GM18951 (cell line): ENCODE measurements around the gene HPGDS.
"Not testable (repeated sequence)": the region's sequence is repeated elsewhere in the genome, so short reads cannot be mapped to it uniquely, and the experiment has no call there.

Experiments used
- POLR2A ChIP-seq: IDR thresholded peaks from 4 replicates; pipeline ENCODE4 v1.6.1; 2011; ENCODE audit warnings: mild to moderate bottlenecking; ENCODE audit not compliant: insufficient read length, insufficient read depth; ENCODE audit errors: extremely low read depth
- in situ Hi-C: fragments of 300-500 bp; cut with MboI; formaldehyde crosslinking; loops from one replicate; pipeline ENCODE4 v1.12.0; 2022; ENCODE audit warnings: low sequenced_read_pairs, mixed read lengths, inconsistent platforms; ENCODE audit not compliant: unreplicated experiment

Gene HPGDS

DNA sequence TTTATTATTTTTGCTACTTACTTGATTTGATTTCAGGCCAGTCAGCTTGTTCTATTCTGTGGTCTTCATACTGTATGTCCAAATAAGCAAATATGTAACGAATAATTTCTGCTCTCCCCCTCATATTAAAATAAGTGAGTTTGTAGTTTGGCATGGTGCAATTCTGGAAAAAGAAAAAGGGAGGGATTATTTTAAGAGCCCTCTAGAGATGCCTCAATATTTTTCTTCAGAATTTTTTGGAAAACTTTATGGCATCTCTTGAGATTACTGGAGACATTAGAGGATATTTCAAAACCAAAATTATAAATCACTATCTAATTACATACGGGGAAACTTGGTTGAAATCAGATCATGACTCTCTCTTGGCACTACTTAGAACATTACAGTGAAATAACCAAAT, 8.2 kb downstream of the HPGDS start:
- TF ChIP-seq POLR2A, result no peak
- in situ Hi-C loops, result no loop called here

- in situ Hi-C loops, result no loop called here
- TF ChIP-seq POLR2A, result no peak
Measured at GRCh38 chr4:94333866-94334265, 8.8 kb downstream of the HPGDS start.

- TF ChIP-seq POLR2A, result no peak
- in situ Hi-C loops, result no loop called here
Measured at GRCh38 chr4:94332983-94333590, 9.5 kb downstream of the HPGDS start.

DNA sequence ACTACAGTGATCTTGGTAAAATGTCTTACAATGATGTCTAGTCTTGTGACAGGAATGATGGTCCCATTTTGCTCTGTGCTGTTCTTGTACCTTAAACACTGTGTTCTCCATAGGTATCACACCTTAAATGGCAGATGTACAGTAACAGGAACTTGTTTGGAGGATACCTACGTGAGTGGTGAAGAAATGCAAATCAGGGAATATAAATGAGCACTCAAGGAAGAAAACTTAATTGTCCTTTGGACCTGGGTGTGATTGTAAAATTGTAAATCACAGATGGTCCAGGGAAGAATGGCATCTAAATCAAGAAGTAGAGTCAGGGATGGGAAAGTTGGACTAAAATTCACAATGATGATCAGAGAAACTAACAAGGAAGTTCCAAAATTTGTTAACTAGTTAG, 12.7 kb downstream of the HPGDS start:
- TF ChIP-seq POLR2A, result no peak
- in situ Hi-C loops, result no loop called here

GRCh38 chr4:94325835-94326234, 16.8 kb downstream of the HPGDS start:
- in situ Hi-C loops, result no loop called here

DNA sequence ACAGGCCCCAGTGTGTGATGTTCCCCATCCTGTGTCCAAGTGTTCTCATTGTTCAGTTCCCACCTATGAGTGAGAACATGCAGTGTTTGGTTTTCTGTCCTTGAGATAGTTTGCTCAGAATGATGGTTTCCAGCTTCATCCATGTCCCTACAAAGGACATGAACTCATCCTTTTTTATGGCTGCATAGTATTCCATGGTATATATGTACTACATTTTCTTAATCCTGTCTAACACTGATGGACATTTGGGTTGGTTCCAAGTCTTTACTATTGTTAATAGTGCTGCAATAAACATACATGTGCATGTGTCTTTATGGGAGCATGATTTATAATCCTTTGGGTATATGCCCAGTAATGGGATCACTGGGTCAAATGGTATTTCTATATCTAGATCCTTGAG, 22.7 kb downstream of the HPGDS start:
- in situ Hi-C loops, result not testable (repeated sequence)

More at GRCh38 chr4:94325835-94326234, 16.8 kb downstream of the HPGDS start:
- no peak for TF ChIP-seq POLR2A

DNA sequence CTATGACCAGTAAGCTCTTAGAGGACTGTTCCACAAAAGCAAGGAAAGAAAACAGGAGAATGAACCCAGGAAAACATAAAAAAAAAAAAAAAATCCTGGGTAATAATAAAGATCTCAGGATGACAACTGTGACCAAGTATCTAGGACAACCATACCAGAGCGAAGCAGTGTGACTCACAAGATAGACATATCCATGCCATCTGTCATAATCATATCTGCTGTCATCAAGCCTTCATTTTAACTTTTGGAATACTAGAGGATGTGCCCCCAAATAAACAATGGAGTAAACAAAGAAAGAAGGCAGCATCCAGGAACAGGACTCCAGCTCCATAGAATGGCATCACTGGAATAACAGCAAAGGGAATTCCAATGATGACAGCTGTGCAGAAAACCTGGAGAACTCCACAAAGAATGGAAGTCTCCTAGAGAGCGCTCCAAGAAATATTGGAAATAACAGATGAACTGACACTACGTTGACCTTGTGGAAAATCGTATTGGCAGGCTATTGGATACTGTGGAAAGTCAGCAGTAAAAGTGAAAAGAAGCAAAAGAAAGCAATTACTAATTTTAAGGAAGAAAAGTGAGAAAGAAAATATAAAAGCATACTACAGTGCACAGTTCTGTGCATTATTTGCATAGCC, 35.3 kb downstream of the HPGDS start:
- TF ChIP-seq POLR2A, result no peak
- in situ Hi-C loops, result no loop called here

- in situ Hi-C loops, result no loop called here
- no peak for TF ChIP-seq POLR2A
Measured at GRCh38 chr4:94306713-94307112, 35.9 kb downstream of the HPGDS start.

DNA sequence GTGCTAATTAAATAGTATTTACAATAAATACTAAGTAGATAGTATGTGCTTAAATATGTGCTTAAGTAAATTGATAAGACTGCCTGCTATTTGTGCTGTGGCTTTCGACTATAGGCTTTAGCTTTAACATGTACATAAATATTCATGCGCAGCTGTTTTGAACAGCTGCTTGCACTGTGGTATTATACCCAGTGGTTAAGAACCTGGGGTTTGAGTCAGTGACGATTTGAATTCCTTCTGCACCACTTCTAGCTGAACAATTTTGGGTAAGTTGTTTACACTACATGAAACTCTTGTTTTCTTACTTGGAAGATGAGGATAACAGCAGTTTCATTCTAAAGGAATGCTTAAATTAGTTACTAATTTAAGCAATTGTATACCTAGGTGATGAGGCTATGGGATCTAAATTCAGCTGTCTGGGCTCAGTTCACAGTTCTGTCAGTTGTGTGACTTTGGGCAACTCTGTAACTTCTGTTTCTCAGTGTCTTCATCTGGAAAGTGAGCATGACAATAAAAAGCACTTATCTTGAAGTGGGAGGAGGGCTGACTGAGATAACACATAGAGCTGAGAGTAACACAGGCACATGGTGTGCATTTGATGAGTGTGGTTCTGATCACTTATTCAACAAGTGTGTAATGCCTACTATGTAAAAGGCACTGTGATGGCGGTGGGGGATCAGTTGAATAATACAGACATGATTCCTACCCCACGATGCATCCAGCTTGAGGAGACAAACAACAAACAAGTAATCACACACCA, 37.0 kb downstream of the HPGDS start:
- in situ Hi-C loops, result no loop called here
- TF ChIP-seq POLR2A, result no peak

DNA sequence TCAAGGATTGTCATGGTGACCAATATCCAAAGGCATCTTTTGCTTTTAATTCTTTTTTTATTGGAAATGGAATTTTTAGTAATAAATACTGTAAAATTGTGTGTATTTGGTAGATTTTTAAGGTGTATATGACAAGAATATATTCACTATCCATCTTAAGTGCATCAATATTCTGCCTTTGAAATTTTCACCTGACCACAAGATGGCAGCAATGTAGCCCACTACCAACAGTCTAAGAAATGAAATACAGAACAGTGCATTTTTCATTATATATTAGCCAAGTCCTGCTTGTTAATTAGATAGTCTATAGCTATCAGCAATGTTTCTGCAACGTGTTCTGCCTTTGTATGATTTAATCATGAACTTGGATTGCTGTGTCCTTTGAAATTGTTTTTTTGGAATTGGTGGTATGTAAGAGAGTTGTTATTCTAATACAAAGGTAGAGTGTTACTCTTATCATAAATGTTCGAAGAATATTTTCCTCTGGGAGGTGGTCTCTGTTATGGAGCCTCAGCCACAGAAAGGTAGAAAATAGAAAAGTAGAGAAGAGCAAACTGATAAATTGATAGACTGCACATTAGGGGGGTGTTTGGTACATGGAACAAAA, 38.2 kb downstream of the HPGDS start:
- TF ChIP-seq POLR2A, result no peak
- in situ Hi-C loops, result no loop called here

- no peak for TF ChIP-seq POLR2A
- in situ Hi-C loops, result no loop called here
Measured at GRCh38 chr4:94302191-94302590, 40.4 kb downstream of the HPGDS start.

DNA sequence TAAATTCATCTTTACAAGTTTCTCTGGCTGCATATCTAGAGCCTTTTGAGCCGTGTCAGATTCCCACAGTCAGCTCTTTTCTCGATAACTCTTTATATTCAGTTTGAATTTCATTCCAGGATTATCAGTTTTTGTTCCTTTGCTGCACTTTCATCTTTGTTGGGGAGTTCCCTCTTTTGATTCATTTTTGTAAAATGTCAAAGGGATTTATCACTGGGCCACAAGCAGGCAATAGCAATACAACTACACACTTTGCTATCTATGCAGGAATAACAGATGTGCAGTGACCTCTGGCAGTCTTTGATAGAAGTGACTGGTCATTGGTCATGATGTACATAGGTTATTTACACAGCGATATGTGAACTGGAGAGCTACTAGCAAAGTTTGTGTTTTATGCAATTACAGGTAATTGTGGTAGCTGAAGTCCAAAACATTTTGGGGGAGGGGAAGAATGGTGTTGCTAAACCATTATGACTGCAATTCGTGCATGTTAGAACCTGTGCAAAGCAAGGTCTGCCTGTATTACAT, 43.8 kb downstream of the HPGDS start:
- in situ Hi-C loops, result no loop called here
- TF ChIP-seq POLR2A, result no peak

- in situ Hi-C loops, result not testable (repeated sequence)
Measured at GRCh38 chr4:94295473-94295872, 47.2 kb downstream of the HPGDS start.

DNA sequence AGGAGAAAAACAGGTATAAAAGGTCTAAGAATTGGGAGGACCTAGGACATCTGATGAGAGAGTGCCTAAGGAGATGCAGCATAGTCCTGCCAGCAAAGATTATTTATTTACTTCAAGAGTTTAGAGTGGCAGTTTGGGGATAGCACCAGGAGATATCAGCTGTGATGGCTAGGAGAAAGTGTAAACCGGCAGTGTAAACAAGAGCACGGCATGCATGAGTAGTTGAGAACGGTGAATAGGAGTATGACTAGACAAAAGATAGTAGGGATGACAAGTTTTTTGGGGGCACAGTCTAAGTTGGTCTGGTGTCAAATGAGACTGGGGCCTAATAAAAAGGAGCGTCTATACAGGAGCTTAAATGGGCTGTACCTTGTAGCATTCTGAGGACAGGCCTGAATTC, 48.7 kb downstream of the HPGDS start:
- in situ Hi-C loops, result not testable (repeated sequence)
